ENCODE measurements around the gene LRRTM4.
"Not testable (repeated sequence)": the region's sequence is repeated elsewhere in the genome, so short reads cannot be mapped to it uniquely, and the experiment has no call there.

Gene LRRTM4

DNA sequence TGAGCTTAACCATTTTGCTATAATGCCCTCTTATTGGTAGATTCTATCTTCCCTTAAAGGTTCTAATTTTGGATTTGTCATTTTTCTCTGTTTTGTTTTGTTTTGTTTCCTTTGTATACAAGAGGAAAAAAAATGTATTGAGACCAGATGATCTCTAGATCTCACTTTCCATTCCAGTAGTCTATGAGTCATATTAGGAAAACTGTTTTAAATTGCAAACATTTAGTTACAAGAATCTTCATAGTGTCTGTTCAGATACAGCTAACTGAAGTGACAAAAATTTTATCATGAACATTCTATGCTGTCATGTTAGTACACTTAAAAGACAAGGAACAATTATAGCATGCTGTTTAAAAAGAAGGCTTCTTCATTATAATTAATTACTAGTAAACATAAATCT lies 322.8 kb downstream of the LRRTM4 start:
- H3K36me3 Mint-ChIP-seq: no peaks in the 10 kb centered on the region
- peaks cover under 1% of the 10 kb centered on the region for H3K9me3 Mint-ChIP-seq
- CTCF ChIA-PET: no interaction called here
- H3K4me1 Mint-ChIP-seq: no peaks in the 10 kb centered on the region
- H3K4me3 Mint-ChIP-seq: no peak overlapping the region
- no peak for DNase-seq
- no peaks in the 10 kb centered on the region for H3K27me3 Mint-ChIP-seq
- no peak overlapping the region for H3K27ac Mint-ChIP-seq

DNA sequence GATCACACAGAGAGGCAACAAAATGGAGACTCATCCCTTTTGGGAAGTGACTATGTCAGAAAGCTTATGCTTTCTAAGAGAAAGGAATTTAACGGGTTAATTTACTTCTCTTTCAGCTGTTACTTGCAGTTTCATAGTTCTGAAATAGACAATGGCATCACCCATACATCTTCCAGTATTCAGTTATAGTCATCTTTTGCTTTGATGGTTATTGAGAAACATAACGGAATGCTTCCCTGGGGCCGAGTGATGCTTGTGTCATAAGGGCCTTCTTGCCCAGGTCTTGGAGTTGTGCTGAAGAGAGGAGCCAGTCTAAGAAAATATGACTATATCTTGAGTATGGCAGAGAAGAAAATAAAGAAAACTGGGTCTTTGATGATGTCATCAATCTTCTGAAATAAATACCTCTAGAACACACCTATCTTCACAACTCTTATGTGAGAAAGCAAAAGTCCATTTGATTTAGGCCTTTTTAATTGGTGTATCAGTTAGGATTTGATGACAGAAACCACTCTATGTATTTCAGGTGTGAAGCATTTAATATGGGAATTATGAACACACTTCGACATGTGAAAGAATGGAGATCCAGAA lies 328.2 kb downstream of the LRRTM4 start:
- Mint-ChIP-seq H3K4me3 (no peak overlapping the region), H3K27me3 (no peaks in the 10 kb centered on the region), H3K9me3 (peaks cover 2% of the 10 kb centered on the region), H3K27ac (no peak overlapping the region), H3K36me3 (no peaks in the 10 kb centered on the region), H3K4me1 (no peaks in the 10 kb centered on the region)
- no peak for DNase-seq
- CTCF ChIA-PET: no interaction called here

DNA sequence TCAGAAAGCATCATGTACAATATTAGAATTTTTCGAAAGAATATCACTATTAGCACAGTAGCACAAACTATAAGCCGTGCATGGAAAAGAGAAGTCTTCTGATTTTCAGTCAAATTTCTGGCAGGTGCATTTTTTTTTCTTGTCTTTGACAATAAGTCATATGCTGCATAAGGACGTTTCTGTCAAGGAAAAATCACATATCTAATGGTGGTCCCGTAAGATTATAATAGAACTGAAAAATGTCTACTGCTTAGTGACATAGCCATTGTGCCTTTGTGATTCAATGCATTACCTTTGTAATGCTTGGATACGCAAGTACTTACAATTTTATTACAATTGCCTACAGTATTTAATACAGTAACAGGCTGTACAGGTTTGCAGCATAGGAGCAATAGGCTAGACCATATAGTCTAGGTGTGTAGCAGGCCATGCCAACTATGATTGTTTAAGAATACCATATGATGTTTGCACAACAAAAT lies 329.3 kb downstream of the LRRTM4 start:
- no peaks in the 10 kb centered on the region for H3K4me1 Mint-ChIP-seq
- no peak for DNase-seq
- CTCF ChIA-PET: no interaction called here
- H3K27me3 Mint-ChIP-seq: no peaks in the 10 kb centered on the region
- no peaks in the 10 kb centered on the region for H3K36me3 Mint-ChIP-seq
- no peak overlapping the region for H3K27ac Mint-ChIP-seq
- H3K9me3 Mint-ChIP-seq: peaks cover 7% of the 10 kb centered on the region
- H3K4me3 Mint-ChIP-seq: no peak overlapping the region

DNA sequence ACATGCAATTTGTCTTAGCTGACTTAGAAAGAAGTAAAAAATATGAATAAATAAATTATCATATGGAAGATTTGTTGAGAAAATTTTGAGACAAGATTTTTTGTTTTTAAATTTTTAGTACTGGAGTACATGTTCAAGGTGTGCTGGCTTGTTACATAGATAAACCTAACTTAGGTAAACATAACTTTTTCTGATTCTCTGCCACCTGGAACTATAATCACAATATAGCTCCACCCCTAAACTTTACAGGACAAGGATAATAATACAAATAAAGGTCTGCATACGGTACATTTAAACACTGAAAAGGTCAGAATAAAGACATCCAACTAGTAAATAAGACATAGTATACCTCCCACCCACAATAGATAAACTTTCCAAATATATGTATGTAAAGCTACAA lies 330.5 kb downstream of the LRRTM4 start:
- CTCF ChIA-PET: no interaction called here
- Mint-ChIP-seq H3K27ac (no peak overlapping the region), H3K36me3 (no peaks in the 10 kb centered on the region)

DNA sequence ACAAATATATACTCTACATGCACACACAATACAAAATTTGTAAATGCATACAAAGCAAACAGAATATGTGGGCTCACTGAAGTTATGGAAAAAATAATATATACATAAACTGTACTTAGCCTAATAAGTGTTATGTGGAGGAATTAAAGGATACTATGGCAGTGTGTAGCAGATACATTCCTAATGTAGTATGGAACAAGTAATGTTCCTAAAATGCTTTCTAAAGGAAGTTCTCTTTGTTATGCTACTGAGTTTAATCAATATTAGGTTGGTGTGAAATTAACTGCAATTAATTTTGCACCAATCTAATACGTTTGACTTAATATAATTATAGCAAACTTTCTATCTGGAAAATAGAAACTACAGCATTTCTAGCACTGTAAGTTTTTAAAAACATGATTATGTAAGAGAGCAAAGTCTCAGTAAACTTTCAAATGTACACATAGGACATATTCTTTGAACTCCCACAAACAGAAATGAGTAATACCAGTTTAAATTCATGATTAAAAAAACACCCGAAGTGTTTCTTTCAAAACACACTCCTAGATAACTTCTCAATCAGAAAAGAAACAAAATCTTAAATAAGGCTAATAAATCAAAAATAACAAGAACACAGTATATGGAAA lies 331.3 kb downstream of the LRRTM4 start:
- no peaks in the 10 kb centered on the region for H3K36me3 Mint-ChIP-seq
- H3K9me3 Mint-ChIP-seq: peaks cover 12% of the 10 kb centered on the region
- no peak overlapping the region for H3K27ac Mint-ChIP-seq
- H3K4me1 Mint-ChIP-seq: no peaks in the 10 kb centered on the region
- H3K27me3 Mint-ChIP-seq: no peaks in the 10 kb centered on the region
- CTCF ChIA-PET: no interaction called here
- no peak for DNase-seq
- no peak overlapping the region for H3K4me3 Mint-ChIP-seq

More for the DNA sequence above, 330.5 kb downstream of the LRRTM4 start:
- DNase-seq: no peak
- no peaks in the 10 kb centered on the region for H3K4me1 Mint-ChIP-seq
- no peak overlapping the region for H3K4me3 Mint-ChIP-seq
- peaks cover 7% of the 10 kb centered on the region for H3K9me3 Mint-ChIP-seq
- no peaks in the 10 kb centered on the region for H3K27me3 Mint-ChIP-seq

DNA sequence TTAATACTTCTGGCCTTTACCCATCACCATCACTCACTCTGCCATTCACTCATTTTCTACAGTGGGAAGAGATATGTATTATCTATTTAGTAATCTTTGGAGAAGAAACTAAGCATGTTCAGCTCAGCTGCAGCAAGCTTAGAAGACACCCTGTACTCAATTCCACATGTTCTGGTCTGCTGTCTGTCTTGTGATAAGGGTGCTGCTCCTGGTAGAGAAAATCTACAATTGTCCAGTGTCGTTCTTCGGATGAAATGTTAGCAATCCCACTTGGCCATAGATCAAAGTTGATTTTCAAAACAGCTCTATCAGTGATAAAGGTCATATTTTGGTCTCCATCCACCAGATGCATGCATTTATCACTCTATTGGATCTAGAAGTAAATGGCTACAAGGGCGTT lies 337.1 kb downstream of the LRRTM4 start:
- Mint-ChIP-seq H3K4me1 (no peaks in the 10 kb centered on the region), H3K9me3 (peaks cover 25% of the 10 kb centered on the region)
- CTCF ChIA-PET: no interaction called here

DNA sequence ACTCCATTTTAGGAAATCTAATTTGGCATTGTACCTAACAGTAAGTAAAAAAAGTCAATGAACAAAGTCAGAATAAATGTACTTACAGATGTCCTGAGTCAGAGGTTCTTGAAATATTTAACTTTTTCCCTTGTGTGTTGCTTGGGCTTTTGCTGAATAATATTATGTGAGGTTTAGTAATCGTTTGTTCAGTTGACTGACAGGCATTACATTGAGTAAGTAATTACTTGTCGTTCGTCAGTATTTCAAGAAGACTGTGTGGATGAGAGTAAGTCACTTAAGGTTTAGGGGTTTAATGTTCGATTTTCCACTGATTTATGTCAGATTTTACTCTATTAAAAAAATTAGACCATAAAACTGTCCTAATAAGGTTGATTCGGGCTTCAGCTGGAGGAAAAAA lies 342.9 kb downstream of the LRRTM4 start:
- Mint-ChIP-seq H3K9me3 (peaks cover 24% of the 10 kb centered on the region), H3K27me3 (no peaks in the 10 kb centered on the region), H3K4me1 (no peaks in the 10 kb centered on the region), H3K4me3 (no peak overlapping the region), H3K36me3 (no peaks in the 10 kb centered on the region), H3K27ac (no peak overlapping the region)
- CTCF ChIA-PET: no interaction called here
- no peak for DNase-seq

More for the DNA sequence above, 337.1 kb downstream of the LRRTM4 start:
- no peaks in the 10 kb centered on the region for H3K27me3 Mint-ChIP-seq
- H3K27ac Mint-ChIP-seq: no peak overlapping the region
- DNase-seq: no peak
- H3K4me3 Mint-ChIP-seq: no peak overlapping the region
- no peaks in the 10 kb centered on the region for H3K36me3 Mint-ChIP-seq

DNA sequence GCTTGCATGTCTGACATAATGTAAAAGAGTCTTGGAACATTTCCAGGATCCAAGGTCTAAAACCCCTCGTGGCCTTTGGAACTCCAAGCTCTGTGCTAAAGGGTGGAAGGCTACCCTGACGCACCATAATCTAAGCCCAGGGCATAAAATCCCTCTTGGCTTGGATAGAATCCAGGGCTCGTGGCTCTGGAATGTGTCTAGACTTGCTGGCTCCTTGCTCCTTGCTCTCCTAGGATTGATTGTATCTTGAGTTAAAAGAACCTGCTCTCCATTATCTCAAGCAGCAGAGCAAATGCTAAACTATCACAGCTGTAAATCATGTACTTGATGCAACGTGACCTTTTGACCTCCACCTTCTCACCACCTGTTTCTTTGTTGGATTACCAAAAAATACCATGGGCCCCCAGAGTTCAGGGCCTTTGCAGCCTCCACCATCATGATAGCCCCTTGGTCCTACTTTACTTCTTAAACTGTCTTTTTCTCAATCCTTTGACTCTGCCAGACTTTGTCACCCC lies 346.9 kb downstream of the LRRTM4 start:
- H3K27me3 Mint-ChIP-seq, DNase-seq, H3K4me3 Mint-ChIP-seq, H3K36me3 Mint-ChIP-seq, H3K27ac Mint-ChIP-seq, CTCF ChIA-PET, H3K4me1 Mint-ChIP-seq: not testable (repeated sequence)
- H3K9me3 Mint-ChIP-seq: peaks cover 21% of the 10 kb centered on the region

DNA sequence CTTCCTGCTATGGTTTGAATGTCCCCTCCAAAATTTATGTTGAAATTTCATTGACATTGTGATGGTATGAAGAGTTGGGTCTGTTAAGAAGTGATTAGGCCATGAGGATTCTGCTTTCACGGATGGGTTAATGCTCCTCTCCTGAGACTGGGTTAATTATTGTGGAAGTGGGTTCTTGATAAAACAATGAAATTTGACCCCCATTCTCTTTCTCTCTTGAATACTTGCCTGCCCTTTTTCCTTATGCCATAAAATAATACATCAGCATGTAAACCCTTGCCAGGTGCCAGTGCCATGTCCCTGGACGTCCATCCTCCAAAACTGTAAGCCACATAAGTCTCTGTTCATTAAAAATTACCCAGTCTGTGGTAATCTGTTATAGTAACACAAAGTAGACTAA lies 352.8 kb downstream of the LRRTM4 start:
- H3K27me3 Mint-ChIP-seq: no peaks in the 10 kb centered on the region
- no peak overlapping the region for H3K27ac Mint-ChIP-seq
- no peaks in the 10 kb centered on the region for H3K36me3 Mint-ChIP-seq
- no peak overlapping the region for H3K4me3 Mint-ChIP-seq
- no peaks in the 10 kb centered on the region for H3K4me1 Mint-ChIP-seq
- CTCF ChIA-PET: no interaction called here
- no peak for DNase-seq
- peaks cover 36% of the 10 kb centered on the region for H3K9me3 Mint-ChIP-seq

DNA sequence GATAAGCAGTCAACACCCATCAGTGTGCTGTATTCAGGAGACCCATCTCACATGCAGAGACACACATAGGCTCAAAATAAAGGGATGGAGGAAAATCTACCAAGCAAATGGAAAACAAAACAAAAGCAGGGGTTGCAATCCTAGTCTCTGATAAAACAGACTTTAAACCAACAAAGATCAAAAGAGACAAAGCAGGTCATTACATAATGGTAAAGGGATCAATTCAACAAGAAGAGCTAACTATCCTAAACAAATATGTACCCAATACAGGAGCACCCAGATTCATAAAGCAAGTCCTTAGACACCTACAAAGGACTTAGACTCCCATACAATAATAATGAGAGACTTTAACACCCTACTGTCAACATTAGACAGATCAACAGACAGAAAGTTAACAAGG lies 358.2 kb downstream of the LRRTM4 start:
- H3K9me3 Mint-ChIP-seq: peaks cover 29% of the 10 kb centered on the region
- H3K27ac Mint-ChIP-seq, H3K27me3 Mint-ChIP-seq, H3K4me1 Mint-ChIP-seq, CTCF ChIA-PET, H3K36me3 Mint-ChIP-seq, DNase-seq, H3K4me3 Mint-ChIP-seq: not testable (repeated sequence)

DNA sequence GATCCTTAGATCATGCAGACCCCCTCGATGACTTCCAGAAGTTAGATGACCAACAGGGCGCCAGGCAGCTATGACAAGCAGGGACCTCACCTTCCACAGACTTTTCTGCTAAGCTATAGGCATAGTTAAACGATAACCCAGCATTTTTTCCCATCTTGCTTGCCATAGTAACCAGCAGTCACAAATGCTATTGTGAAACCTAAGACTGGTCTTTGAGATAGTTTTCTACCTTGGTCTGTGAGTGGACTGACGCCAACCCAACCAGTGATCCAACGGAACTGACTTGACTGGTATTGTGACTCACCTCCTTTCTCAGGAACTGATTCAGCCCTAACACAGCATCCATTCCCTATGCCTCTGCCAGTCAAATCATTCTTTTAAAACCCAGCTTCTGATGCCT lies 361.2 kb downstream of the LRRTM4 start:
- CTCF ChIA-PET: no interaction called here
- H3K4me1 Mint-ChIP-seq: no peaks in the 10 kb centered on the region

DNA sequence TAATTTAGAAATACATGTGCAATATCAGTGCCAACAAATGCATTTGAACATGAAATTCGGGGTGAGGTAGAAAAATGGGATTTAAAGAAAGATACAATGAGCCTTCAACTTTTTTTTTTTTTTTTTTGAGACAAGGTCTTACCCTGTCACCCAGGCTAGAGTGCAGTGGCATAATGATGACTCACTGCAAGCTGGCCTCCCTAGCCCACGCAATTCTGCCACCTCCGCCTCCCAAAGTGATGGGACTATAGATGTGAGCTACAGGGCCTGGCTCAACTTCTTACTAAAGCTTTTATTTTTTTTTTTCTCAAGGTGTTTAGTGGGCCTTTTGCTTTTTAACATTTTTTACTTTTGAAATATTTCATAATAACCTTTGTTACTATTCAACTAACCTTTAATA lies 365.6 kb downstream of the LRRTM4 start:
- H3K4me1 Mint-ChIP-seq: no peaks in the 10 kb centered on the region
- no peak for DNase-seq
- H3K27ac Mint-ChIP-seq: no peak overlapping the region
- H3K36me3 Mint-ChIP-seq: no peaks in the 10 kb centered on the region
- H3K4me3 Mint-ChIP-seq: no peak overlapping the region
- peaks cover 4% of the 10 kb centered on the region for H3K9me3 Mint-ChIP-seq
- H3K27me3 Mint-ChIP-seq: no peaks in the 10 kb centered on the region
- CTCF ChIA-PET: no interaction called here

More for the DNA sequence above, 361.2 kb downstream of the LRRTM4 start:
- Mint-ChIP-seq H3K27me3 (no peaks in the 10 kb centered on the region), H3K9me3 (peaks cover 13% of the 10 kb centered on the region), H3K27ac (no peak overlapping the region), H3K36me3 (no peaks in the 10 kb centered on the region), H3K4me3 (no peak overlapping the region)
- no peak for DNase-seq

DNA sequence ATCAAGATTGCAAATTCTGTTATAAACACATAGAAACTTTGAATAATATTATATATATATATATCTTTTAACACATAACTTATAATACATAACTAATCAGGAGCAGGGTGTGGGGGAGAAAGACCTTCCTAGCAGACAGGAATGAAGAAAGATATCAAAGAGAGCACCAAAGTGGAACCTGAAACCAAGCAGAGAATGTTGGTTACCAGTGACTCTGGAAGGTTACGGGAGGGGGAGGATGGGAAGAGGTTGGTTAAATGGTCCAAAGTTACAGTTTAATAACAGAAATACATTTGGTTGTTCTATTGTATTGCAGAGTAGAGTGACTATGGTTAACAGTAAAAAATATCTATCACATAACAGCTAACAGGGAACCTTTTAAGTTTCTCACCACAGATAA lies 366.7 kb downstream of the LRRTM4 start:
- Mint-ChIP-seq H3K36me3 (no peaks in the 10 kb centered on the region), H3K9me3 (peaks cover 8% of the 10 kb centered on the region), H3K4me1 (no peaks in the 10 kb centered on the region), H3K27me3 (no peaks in the 10 kb centered on the region), H3K4me3 (no peak overlapping the region), H3K27ac (no peak overlapping the region)
- DNase-seq: no peak
- CTCF ChIA-PET: no interaction called here

DNA sequence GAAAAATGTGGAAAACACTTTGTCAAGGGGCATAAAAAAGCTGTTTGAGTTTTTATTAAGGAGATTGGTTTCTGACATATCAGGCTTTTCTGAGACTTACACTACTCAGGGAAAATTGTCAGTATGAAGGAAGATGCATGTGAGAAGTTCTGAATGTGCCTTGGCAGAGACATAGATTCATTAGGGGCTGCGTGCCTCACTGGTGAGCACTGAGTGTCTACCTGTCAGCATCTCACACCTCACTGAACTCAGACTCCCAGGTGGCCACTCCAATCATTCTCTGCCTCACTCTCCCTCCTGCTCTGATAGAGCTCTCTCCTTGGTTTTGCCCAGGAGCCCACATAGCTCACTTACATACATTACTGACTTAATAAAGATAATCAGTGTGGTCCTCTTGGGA lies 372.6 kb downstream of the LRRTM4 start:
- Mint-ChIP-seq H3K36me3 (no peaks in the 10 kb centered on the region), H3K27ac (no peak overlapping the region), H3K27me3 (no peaks in the 10 kb centered on the region), H3K4me1 (no peaks in the 10 kb centered on the region), H3K9me3 (peaks cover 21% of the 10 kb centered on the region), H3K4me3 (no peak overlapping the region)
- CTCF ChIA-PET: no interaction called here
- DNase-seq: no peak

DNA sequence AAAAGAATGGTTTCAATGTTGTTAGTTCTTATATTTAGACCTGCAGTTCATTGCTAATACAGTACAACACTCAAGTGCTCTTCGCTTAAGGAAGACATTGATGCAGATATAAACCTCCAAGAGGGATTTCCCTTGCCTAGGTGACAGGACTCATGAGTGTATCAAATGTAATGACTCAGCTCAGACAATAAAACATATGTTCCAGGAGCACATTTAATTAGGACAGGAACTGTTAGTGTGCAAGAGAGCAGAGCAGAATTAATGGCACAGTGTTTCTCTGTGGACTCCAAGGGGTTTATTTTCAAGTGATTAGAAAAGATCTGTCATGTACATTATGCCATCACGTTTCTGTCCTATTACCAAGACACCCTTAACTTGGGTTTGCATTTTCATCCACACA lies 375.0 kb downstream of the LRRTM4 start:
- no peak overlapping the region for H3K4me3 Mint-ChIP-seq
- no peak for DNase-seq
- peaks cover 22% of the 10 kb centered on the region for H3K9me3 Mint-ChIP-seq
- CTCF ChIA-PET: no interaction called here
- no peak overlapping the region for H3K27ac Mint-ChIP-seq
- H3K27me3 Mint-ChIP-seq: no peaks in the 10 kb centered on the region
- H3K4me1 Mint-ChIP-seq: no peaks in the 10 kb centered on the region
- H3K36me3 Mint-ChIP-seq: no peaks in the 10 kb centered on the region
